Activated CD8-positive, alpha-beta T cell treated with anti-CD3 and anti-CD28 coated beads, Interleukin-2, amount 10 ng/mL, durations not matched to agents 7 days and 5 days (primary cell): ENCODE data around the gene TBCE. TPM values are rescaled to one million over a fixed set of nuclear protein-coding genes. Genes with fewer than 3 reads are reported as not detected.

ENCODE experiments used
- ATAC-seq: fragments of 150-1000 bp; cut with Tn5 transposase; one replicate; pipeline ENCODE4 v1.10.0; 2021; ENCODE audit warnings: moderate library complexity
- CTCF ChIA-PET: fragments of 350-600 bp; sonication (Branson Sonifier 250); formaldehyde crosslinking; loops from one replicate; lab custom pipeline; 2021; ENCODE audit warnings: antibody characterized with exemption; lab: Charles Lee
- POLR2A ChIA-PET: fragments of 350-600 bp; sonication (Branson Sonifier 250); formaldehyde crosslinking; loops from one replicate; lab custom pipeline; 2021; ENCODE audit warnings: antibody characterized with exemption; lab: Charles Lee
- DNase-seq: peaks from one replicate; pipeline ENCODE4 v3.0.0-alpha.2; 2020
- H3K27ac Mint-ChIP-seq: one replicate; pipeline ENCODE4 v1.8.0; 2021; ENCODE audit warnings: mild to moderate bottlenecking, mixed read lengths
- H3K27me3 Mint-ChIP-seq: one replicate; pipeline ENCODE4 v1.8.0; 2021; ENCODE audit warnings: low read depth, mixed read lengths
- H3K36me3 Mint-ChIP-seq: one replicate; pipeline ENCODE4 v1.8.0; 2021; ENCODE audit warnings: low read depth, mixed read lengths
- H3K4me1 Mint-ChIP-seq: one replicate; pipeline ENCODE4 v1.8.0; 2021; ENCODE audit warnings: low read depth, mixed read lengths
- H3K4me3 Mint-ChIP-seq: one replicate; pipeline ENCODE4 v1.8.0; 2021; ENCODE audit warnings: mild to moderate bottlenecking, mixed read lengths
- H3K9me3 Mint-ChIP-seq: one replicate; pipeline ENCODE4 v1.8.0; 2022; ENCODE audit warnings: mixed read lengths; ENCODE audit not compliant: insufficient read depth
- total RNA-seq, 2 experiments: library from RNA; stranded (reverse); gene quantifications; one replicate each; pipeline ENCODE4 v1.2.3, GENCODE V29; 2021

Gene TBCE, protein sequence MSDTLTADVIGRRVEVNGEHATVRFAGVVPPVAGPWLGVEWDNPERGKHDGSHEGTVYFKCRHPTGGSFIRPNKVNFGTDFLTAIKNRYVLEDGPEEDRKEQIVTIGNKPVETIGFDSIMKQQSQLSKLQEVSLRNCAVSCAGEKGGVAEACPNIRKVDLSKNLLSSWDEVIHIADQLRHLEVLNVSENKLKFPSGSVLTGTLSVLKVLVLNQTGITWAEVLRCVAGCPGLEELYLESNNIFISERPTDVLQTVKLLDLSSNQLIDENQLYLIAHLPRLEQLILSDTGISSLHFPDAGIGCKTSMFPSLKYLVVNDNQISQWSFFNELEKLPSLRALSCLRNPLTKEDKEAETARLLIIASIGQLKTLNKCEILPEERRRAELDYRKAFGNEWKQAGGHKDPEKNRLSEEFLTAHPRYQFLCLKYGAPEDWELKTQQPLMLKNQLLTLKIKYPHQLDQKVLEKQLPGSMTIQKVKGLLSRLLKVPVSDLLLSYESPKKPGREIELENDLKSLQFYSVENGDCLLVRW
- total RNA-seq, result 10 to 100 TPM; 28.1 to 31.9 TPM

DNA sequence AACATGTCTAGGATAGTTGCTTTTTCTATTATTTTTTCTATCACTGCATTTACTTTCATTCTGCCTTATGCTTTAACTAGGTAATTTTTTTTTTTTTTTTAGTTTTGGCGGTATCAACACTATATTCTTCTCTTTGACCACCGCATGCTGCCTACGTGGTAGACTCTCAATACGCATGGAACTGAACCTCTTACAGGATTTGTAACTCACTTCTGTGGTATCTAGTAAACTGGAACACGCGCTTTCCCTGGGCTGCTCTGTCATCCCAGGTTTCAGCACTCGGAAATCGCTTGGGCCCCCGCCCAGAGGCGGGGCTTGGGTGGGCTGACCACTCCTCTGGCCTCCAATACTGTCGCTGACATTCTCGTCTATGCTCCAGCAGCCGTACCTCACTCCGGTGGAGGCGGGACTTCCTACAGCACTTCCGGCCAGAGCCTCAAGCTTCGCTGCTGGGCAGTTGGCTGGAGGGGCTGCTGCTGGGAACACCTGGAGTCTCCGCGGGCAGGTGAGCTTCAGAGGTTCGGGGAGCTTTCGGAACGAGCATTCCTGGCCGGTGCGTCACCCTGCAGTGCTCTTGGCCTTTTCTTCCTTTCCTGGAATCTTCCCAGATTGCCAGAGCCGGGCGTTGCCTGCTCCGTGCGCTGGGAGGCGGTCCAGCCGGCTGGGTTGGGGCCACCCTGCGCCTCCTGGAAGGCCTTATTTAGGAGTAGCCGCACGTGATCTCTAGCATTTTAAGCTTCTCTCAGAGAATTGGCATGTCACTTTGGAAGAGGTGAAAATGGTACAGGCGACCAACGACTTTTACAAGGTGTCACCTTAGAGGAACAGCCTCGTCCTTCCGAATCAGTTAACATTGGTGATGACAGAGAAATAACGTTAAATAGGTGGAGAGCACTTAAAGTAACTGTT is at the start of gene TBCE:
TSS of gene TBCE (plus strand) at position 428 of the 909 bp plus-strand sequence. CDS start 12,623 bp downstream, outside the sequence.
- no peaks in the 10 kb centered on the region for H3K9me3 Mint-ChIP-seq
- peaks cover 31% of the 10 kb centered on the region for H3K4me1 Mint-ChIP-seq
- no peaks in the 10 kb centered on the region for H3K27me3 Mint-ChIP-seq
- H3K36me3 Mint-ChIP-seq, result peaks cover 6% of the 10 kb centered on the region
- CTCF ChIA-PET, result interaction anchor here (0.8 to 1.3 kb wide), 4 partner anchors 10 to 138 kb away, joined by 3 to 11 read pairs (median 3); no protein-coding TSS in a partner anchor
- POLR2A ChIA-PET, result interaction anchor here (0.9 to 2.3 kb wide), 4 partner anchors 9 to 41 kb away, joined by 3 to 5 read pairs (median 4); no protein-coding TSS in a partner anchor
- H3K27ac Mint-ChIP-seq, result peak within 1 kb of the TSS; percentile 93
- DNase-seq, result peak; percentile 92
- ATAC-seq, result peak; percentile 100
- H3K4me3 Mint-ChIP-seq, result peak within 1 kb of the TSS; percentile 99

DNA sequence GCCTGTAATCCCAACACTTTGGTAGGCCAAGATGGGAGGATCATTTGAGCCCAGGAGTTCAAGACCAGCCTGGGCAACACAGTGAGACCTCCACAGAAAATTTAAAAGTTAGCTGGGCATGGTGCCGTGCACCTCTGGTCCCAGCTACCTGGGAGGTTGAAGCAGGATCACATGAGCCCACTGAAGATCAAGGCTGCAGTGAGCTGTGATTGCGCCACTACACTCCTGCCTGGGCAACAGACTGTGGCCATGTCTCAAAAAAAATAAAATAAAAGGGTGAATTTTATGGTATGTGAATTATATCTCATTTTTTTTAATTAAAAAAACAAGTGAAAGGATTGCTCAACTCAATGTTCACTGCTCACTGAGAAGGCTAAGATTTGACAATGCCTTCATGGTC is 48.0 kb upstream of the TBCE start:
- Mint-ChIP-seq H3K4me3 (no peak overlapping the region), H3K27ac (no peak overlapping the region), H3K4me1 (peaks cover 66% of the 10 kb centered on the region), H3K27me3 (no peaks in the 10 kb centered on the region), H3K36me3 (peaks cover 43% of the 10 kb centered on the region), H3K9me3 (no peaks in the 10 kb centered on the region)
- CTCF ChIA-PET, result interaction anchor here (0.6 to 1.6 kb wide), 3 partner anchors 20 to 98 kb away, joined by 3 to 4 read pairs (median 3); no protein-coding TSS in a partner anchor
- ATAC-seq (no peak), DNase-seq (no peak)
- POLR2A ChIA-PET, result interaction anchor here (0.6 to 1.4 kb wide), 4 partner anchors 8 to 43 kb away, joined by 3 to 6 read pairs (median 4); partner anchors contain the start of genes ARID4B and GGPS1

DNA sequence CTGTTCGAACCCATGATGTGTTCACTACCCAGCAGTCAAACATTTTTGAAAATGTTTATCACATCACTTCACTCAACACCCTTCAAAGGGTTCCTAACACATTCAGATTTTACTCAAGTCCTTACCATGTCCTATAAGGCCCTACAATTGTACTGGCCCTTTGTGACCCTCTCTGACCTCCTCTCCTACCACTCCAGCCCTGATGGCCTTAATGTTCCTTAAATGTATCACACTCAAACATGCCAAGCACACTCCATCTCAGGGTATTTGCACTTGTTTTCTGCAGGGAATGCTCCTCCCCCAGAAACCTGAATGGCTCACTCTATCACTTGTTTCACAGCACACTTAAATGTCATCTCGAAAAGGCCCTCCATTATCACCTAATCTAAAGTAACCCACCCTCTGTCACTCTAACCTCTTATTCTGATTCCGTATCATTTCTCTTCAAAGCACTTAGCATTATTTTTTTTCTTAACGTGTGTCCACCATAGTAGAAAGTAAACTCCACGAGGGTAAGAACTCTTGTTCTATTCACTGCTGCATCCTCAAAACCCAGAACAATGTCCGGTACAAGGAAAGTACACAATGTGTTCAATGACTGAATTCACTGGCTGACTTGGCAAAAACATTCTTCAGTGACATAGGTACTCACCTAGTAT is 46.6 kb upstream of the TBCE start:
- ChIA-PET CTCF (no interaction called here), POLR2A (no interaction called here)
- H3K27ac Mint-ChIP-seq, result peak overlapping the region; percentile 11
- no peak overlapping the region for H3K4me3 Mint-ChIP-seq
- no peak for ATAC-seq
- no peaks in the 10 kb centered on the region for H3K9me3 Mint-ChIP-seq
- DNase-seq, result no peak
- no peaks in the 10 kb centered on the region for H3K27me3 Mint-ChIP-seq
- H3K36me3 Mint-ChIP-seq, result peaks cover 51% of the 10 kb centered on the region
- peaks cover 64% of the 10 kb centered on the region for H3K4me1 Mint-ChIP-seq

DNA sequence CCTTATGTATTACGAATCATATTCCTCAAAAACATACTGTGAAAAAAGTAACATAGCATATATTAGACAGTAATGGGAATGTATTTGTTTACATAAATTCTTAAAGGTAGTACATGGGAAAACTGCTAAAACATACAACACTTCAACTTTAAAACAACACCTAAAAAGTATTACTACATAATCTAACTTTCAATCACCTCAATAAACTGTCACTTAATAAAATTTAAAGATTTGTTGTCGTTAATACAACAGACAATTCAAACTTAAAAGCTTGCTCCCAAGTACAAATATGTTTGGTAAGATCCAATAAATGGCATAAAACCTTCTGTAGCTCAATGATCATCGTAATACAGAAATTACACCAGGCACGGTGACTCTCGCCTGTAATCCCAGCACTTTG is 42.9 kb upstream of the TBCE start:
- no peak for DNase-seq
- Mint-ChIP-seq H3K27me3 (no peaks in the 10 kb centered on the region), H3K36me3 (peaks cover 46% of the 10 kb centered on the region), H3K4me1 (peaks cover 52% of the 10 kb centered on the region), H3K9me3 (no peaks in the 10 kb centered on the region), H3K27ac (peak overlapping the region; percentile 34), H3K4me3 (peak overlapping the region; percentile 94)
- no peak for ATAC-seq
- CTCF ChIA-PET, result interaction anchor here (0.7 to 2.5 kb wide), 7 partner anchors 10 to 164 kb away, joined by 3 to 14 read pairs (median 5); no protein-coding TSS in a partner anchor
- POLR2A ChIA-PET, result no interaction called here

DNA sequence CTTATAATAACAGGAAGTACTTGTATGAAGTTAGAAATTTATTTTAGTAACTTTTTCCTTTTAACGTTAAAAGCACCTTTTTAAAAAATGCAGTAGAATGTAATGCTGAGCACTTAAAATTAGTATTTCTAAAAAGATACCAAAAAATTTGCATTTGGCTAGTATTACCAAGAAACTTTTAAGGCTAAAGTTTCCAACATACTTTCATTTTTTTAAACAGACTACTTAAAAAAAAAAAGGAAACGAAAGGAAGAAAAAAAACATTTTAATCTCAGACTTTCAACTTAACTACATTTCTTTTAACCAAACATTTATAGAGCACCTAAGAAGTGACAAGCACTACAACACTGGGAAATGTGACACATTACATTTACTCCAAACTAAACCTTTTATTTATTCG is 42.1 kb upstream of the TBCE start:
- peak overlapping the region; percentile 69 for H3K27ac Mint-ChIP-seq
- DNase-seq (no peak), ATAC-seq (no peak)
- H3K27me3 Mint-ChIP-seq, result no peaks in the 10 kb centered on the region
- POLR2A ChIA-PET, result interaction anchor here (0.7 kb wide), 2 partner anchors 221 to 722 kb away, joined by 3 read pairs; no protein-coding TSS in a partner anchor
- CTCF ChIA-PET, result interaction anchor here (0.7 to 2.5 kb wide), 7 partner anchors 11 to 165 kb away, joined by 3 to 14 read pairs (median 5); no protein-coding TSS in a partner anchor
- no peaks in the 10 kb centered on the region for H3K9me3 Mint-ChIP-seq
- peak overlapping the region; percentile 94 for H3K4me3 Mint-ChIP-seq
- peaks cover 47% of the 10 kb centered on the region for H3K4me1 Mint-ChIP-seq
- peaks cover 44% of the 10 kb centered on the region for H3K36me3 Mint-ChIP-seq

DNA sequence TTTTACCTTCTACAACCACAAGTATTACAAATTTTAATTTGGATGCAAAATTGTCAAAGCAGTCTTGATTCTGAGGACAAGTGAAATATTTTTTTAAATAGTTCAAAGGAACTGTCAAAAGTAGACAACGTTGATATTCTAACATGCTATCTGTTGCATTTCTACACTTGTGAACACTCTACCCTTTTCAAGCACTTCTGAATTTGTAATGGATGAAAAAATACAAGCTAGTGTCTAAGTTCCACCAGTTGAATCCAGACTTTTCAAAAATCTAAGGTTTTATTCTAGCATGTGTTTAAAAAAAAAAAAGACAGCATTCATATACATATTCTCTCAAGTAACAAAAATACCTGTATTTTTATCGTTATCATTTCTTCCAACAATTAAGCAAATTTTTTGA is 41.4 kb upstream of the TBCE start:
- DNase-seq, result no peak
- Mint-ChIP-seq H3K27ac (peak overlapping the region; percentile 87), H3K9me3 (no peaks in the 10 kb centered on the region), H3K4me1 (peaks cover 40% of the 10 kb centered on the region), H3K27me3 (no peaks in the 10 kb centered on the region), H3K36me3 (peaks cover 43% of the 10 kb centered on the region), H3K4me3 (peak overlapping the region; percentile 94)
- ChIA-PET POLR2A (interaction anchor here (3.4 kb wide), 1 partner anchor 12 kb away, joined by 21 read pairs; no protein-coding TSS in a partner anchor), CTCF (interaction anchor here (1.7 to 2.5 kb wide), 3 partner anchors 12 to 91 kb away, joined by 8 to 14 read pairs (median 11); no protein-coding TSS in a partner anchor)
- no peak for ATAC-seq

DNA sequence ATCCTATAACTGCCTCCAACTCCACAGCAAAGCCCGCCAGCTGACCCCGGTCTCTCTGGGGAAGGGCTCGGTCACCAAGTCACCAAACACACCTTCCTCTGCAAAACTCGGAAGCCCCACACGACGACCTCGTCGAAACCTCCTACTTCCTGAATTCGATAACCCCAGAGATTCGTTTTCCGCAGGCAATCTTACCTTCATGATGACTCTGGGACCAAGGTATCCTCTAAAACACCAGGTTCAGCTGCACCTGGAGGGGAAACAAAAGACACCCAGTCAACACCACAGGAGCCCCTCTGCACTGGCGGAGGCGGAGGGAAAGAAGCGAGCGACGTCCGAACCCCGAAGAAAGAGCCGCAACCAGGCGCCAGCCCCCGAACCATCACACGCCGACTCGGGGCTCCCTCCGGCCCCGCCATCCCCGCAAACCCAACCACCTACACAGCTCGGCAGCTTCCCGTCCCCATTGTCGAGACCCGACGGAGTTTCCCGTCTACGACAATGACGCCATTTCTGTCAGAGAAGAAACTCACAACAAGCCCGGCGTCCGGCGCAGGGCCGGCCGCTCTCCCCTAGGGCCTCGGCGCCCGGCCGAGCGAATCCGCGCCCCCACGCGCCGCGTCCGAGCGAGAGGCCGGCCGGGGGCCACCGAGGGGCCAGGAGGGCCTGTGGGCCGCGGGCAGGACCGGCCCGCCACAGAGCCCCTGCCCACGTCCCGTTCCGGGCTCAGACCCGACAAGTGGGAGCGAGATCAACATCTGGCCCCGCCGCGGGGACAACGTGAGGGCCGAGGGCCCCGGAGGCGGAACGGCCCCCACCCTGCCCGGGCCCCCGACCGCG is 40.3 kb upstream of the TBCE start:
- Mint-ChIP-seq H3K4me3 (peak overlapping the region; percentile 94), H3K4me1 (peaks cover 30% of the 10 kb centered on the region), H3K9me3 (no peaks in the 10 kb centered on the region), H3K27ac (peak overlapping the region; percentile 93), H3K36me3 (peaks cover 41% of the 10 kb centered on the region), H3K27me3 (no peaks in the 10 kb centered on the region)
- CTCF ChIA-PET, result interaction anchor here (0.5 to 1.5 kb wide), 2 partner anchors 12 to 75 kb away, joined by 3 to 6 read pairs; no protein-coding TSS in a partner anchor
- POLR2A ChIA-PET, result interaction anchor here (0.8 to 3.4 kb wide), 4 partner anchors 8 to 40 kb away, joined by 3 to 21 read pairs (median 5); partner anchors contain the start of gene TBCE
- peak; percentile 8 for ATAC-seq
- DNase-seq, result peak; percentile 75

DNA sequence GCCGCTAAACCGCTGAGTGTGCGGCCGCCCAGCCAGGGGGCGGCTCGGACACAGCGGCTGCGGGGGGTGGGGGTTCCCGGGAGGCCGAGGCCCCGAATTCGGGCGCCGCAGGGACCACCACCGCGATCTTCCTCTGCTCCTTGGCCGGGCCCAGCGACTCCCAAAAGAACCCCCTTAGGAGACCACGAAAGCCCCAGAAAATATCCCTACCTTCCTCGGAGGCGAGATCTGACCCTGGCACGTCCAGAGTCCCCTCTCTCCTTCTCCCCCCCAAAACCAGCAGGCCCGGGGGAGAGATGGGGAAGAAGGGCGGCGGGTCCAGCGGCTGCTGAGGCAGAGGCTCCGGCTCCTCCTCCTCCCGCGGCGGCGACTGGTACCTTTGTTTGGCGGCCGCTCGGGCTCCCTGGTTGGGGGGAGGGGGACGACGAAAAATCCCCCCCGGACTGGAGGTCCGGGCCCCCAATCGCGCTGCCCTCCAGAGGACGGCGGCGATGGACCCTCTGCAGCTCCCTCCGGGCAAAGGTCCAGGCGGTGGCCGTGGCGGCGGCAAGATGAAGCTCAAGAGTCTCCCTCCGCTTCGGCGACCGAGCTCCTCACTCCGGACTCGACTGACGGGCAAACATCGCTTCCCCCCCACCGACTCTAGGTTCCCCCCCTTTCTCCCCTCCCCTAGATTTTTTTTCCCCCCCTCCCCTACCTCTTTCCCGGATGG is 39.5 kb upstream of the TBCE start, which contains the start of gene ARID4B:
TSS of gene ARID4B (minus strand) at position 621 of the 712 bp plus-strand sequence. CDS start 1,260 bp downstream, outside the sequence.
- ATAC-seq, result peak; percentile 3
- CTCF ChIA-PET, result interaction anchor here (1.0 to 2.9 kb wide), 4 partner anchors 13 to 91 kb away, joined by 4 to 12 read pairs (median 6); no protein-coding TSS in a partner anchor
- Mint-ChIP-seq H3K27ac (peak within 1 kb of the TSS; percentile 93), H3K4me3 (peak within 1 kb of the TSS; percentile 94), H3K27me3 (no peaks in the 10 kb centered on the region), H3K36me3 (peaks cover 38% of the 10 kb centered on the region), H3K9me3 (no peaks in the 10 kb centered on the region), H3K4me1 (peaks cover 26% of the 10 kb centered on the region)
- DNase-seq, result no peak
- POLR2A ChIA-PET, result interaction anchor here (0.6 to 3.4 kb wide), 10 partner anchors 9 to 840 kb away, joined by 3 to 21 read pairs (median 3); no protein-coding TSS in a partner anchor
